NCI-H345 treated with DMSO at 0.1 percent for 48 hours (cell line): ENCODE results near the gene TPM2.
"Not testable (repeated sequence)": the region's sequence is repeated elsewhere in the genome, so short reads cannot be mapped to it uniquely, and the experiment has no call there.

Experiments
- DNase-seq: peaks from one replicate; lab custom pipeline; 2025; ENCODE audit not compliant: unreplicated experiment; lab: John Stamatoyannopoulos, UW

TPM2 gene

DNA sequence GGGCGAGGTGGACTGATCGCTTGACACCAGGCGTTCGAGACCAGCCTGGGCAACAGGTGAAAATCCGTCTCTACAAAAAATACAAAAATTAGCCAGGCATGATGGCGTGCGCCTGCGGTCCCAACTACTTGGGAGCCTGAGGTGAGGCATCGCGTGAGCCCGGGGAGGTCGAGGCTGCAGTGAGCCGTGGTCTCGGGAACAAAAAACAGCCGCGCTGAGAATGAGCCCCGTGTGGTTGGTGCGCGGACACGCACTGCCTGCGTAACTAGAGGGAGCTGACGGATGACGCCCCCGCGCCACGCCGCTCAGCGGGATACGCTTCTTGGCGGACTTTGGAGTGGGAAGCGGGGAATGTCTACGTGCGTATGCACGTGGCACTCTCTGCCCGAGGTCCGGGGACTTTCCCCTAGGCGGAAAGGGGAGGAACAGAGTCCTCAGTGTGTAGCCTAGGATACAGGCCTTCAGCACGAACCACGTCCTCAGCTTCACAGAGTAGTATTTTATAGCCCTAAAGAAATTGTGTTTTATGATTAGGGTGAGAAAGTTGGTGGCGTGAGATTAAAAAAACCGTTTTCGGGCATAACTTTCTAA, 32.1 kb downstream of the TPM2 start, which contains the start of gene RMRP:
Gene RMRP (minus strand): TSS at position 474 of the 591 bp plus-strand sequence.
- DNase-seq, result peak; percentile 95

DNA sequence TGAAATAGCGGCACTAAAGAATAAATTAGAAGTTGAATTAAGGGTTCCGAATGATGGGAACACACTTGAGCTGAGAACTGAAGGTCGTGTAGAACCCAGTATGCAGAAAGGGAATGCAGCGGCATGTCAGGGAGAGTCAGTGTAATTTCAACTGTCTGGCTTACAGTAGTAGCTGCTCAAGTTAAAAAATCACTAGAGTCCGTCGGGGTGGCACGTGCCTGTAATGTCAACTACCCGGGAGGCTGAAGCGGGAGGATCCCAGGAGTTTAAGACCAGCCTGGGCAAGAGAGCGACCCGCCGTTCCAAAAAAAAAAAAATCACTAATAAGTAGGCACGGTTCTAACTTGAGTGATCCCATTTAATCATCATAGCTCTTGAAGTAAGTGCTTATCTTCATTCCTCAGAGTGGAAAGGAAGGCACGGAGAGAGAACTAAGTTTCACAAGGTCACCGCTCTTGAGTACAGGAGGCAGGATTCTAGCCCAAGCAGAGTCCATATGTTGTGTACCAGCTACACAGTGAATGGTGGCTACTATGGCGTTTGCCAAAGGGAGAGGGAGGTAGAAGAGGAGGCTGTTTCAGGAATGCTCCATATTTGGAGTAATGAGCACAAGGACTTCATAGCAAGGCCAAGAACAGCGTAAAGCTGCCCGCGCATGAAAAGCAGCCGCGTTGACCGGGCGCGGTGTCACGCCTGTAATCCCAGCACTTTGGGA, 32.7 kb downstream of the TPM2 start:
- DNase-seq, result no peak

DNA sequence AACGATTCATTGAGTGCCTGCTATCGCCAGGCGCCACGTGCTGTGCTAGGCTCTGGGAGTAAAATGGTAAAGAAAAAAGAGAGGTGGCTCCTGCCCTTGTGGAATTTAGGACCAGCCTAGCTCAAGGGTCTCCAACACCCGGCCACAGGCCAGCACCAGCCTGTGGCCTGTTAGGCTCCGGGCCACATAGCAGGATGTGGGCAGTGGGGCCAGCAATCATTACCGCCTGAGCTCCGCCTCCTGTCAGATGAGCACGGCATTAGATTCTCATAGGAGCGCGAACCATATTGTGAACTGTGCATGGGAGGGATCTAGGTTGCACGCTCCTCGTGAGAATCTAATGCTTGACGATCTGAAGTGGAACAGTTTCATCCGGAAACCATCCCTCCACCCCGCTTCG, 33.4 kb downstream of the TPM2 start:
- DNase-seq, result no peak

DNA sequence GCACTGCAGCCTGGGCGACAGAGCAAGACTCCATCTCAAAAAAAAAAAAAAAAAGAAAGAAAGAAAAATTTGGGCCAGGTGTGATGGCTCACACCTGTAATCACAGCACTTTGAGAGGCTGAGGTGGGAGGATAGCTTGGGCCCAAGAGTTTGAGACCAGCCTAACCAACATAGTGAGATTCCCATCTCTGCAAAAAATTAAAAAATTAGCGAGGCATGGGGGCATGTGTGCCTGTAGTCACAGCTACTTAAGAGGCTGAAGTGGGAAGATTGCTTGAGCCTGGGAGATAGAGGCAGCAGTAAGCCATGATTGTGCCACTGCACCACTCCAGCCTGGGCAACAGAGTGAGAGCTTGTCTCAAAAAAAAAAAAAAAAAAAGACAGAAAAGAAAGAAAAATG, 36.1 kb downstream of the TPM2 start:
- DNase-seq, result no peak

DNA sequence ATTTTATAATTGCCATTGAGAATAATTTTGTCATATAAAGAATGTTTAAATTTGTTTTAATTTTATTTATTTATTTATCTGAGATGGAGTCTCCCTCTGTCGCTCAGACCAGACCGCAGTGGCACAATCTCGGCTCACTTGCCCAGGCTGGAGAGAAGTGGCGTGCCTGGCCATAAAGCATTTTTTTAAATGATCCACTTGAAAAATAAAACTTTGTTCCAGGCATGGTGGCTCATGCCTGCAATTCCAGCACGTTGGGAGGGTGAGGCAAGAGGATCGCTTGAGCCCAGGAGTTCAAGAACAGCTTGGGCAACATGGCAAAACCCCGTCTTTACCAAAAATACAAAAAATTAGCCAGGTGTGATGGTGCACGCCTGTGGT, 36.9 kb downstream of the TPM2 start:
- DNase-seq, result no peak

DNA sequence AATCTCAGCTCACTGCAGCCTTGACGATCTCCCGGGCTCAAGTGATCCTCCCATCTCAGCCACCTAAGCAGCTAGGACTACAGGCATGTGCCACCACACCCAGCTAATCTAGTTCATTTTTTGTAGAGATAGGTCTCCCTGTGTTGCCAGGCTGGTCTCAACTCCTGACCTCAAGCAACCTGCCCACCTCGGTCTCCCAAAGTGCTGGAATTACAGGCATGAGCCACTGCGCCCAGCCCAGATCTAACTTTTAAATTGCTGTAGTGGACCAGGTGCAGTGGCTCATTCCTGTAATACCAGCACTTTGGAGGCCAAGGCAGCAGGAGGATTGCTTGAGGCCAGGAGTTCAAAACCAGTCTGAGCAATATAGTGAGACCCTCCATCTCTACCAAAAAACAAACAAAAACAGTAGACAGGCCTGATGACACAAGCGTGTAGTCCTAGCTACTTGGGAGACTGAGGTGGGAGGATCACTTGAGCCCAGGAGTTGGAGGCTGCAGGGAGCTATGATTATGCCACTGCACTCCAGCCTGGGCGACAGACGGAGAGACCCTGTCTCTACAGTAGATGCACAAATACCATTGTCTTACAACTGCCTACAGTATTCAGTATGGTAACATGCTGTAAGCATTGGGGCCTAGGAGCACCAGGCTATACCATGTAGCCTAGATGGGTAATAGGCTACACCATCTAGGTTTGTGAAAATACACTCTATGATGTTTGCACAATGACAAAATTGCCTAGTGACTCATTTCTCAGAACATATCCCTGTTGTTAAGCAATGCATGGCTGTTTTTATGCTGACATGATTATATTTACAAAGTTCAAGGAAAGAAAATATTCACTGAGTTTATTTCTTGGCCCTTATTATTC, 37.5 kb downstream of the TPM2 start:
- DNase-seq, result no peak

DNA sequence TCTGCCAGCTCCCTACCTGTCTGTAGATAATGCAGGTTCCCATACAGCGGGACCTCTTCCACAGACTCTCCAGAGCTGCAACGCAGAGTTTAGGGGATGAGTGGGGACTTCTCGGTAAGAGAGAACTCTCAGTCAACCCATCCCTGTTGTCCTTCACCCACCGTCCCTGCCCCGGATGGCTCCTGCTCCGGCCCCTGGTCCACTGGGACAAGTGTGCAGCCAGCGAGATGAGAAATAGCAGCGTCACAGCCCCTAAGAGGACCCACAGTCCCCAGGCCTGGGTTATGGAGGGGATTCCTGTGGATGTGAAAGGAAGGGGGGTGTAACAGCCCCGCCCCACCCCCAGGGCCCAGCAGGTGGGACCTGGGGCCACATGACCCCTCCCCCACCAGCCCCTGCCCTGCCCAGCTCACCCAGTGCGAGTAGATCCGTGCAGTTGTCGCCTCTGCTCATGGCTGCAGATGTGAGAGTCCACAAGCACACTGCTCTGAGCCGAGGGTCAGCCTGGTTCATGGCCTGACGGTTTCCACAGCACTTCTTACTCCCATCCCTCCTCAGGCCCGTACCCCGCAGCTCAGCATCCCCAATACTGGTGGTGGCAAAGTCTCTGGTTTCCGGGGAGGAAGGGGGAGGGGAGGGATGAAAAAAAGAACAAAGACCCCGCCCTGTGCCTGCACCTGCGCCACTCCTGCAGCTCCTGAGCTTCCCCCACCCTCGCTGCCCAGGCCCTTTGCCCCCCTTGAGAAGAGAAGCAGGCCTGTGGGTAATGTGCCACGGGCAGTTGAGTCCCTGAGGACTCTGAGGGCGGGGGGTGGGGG, 39.2 kb downstream of the TPM2 start, which contains the start of gene SIT1:
Gene SIT1 (minus strand): TSS at position 591 of the 818 bp plus-strand sequence. CDS start 78 bp downstream, at position 513.
- DNase-seq, result no peak

DNA sequence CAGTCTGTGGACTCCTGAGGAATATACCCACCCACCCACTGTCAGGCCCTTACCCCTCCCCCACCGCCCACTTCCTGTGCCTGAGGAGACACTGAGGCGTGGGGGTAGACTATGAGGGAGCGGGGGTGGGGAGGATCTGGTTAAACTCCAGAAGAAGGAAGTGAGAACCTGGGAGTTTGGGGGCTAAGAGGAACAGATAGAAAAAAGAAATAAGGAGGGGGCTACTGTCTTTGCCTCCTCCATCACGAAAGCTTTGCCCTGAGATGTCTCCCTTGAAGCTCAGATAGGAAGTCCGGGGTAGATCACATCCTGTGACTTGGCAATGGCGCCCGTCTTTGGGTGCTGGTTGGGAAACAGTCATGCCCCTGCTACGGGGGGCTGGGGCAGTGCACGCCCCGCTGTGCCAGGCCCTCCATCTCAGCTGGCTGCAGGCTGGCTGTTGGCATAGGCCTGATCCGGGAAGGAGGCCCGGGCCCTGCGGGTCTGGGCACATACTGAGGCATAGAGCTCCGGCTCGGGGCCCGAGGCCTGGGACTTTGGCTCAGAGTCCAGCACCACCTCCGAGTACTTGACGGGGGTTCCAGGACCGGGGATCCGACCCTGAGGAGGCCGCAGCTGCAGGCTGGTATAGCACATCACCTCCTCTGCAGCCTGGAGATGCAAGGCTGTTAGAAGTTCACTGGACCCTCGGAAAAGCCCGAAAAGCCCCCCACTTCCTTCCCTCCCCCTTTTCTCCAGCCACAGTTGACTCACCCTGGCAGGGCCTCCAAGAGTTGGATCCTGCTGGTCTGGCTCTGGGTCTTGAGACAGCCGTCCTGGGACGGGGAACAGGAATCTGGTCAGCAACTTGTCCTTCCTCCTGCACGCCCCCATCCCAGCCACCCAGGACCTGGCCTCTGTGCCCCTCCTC, 40.0 kb downstream of the TPM2 start:
- no peak for DNase-seq

DNA sequence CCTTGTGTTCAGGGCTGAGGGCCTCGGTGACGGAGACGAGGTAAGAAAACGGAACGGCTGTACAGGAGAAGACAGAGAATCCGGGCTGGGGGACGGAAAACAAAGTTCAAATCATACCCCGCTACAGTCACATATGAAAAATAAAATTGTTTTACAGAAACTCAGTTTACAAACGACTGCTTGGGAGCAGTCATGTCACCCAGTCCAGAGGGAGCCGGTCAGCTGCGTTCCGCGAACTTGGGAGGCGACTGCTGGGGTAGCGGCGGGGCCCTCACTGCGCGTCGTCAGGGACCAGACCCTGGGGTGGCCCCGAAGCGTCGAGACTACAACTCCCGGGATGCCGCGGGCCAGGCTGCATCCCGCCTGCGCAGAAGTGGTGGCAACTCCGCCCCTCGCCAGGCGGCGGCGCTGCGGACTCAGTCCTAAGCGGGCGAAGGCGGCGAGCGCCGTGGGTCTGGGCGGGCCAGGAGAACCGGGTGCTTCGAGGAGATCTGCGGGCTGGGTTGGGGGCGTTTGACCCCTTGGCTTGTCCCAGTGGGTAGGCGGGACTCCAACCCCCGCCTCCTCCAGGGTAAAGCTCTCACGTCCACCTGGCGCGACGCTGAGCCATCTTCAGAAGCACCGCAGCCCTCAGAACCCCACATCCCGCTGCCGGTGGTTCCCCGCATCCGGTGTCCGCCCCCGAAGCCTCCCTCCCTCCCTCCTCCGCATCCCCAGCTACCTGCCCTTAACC, 43.0 kb downstream of the TPM2 start:
- peak; percentile 89 for DNase-seq

DNA sequence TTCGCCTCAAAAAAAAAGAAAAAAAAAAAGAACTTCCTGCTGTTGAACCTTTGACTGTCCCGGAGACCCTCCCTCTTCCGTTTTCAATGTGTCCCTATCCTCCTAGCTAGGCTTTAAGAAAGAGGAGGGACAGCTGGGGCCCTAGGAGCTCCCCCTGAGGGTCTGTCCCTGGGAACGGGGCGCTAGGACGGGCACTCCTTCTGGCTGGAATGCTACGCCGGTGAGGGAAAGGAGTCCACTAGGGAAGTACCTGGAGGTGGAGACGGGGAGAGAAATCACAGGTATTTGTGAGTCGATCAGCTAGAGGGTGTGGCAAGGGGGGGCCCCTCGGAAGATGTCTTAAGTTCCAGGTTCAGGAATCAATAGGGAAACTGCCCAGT, 43.6 kb downstream of the TPM2 start:
- no peak for DNase-seq

DNA sequence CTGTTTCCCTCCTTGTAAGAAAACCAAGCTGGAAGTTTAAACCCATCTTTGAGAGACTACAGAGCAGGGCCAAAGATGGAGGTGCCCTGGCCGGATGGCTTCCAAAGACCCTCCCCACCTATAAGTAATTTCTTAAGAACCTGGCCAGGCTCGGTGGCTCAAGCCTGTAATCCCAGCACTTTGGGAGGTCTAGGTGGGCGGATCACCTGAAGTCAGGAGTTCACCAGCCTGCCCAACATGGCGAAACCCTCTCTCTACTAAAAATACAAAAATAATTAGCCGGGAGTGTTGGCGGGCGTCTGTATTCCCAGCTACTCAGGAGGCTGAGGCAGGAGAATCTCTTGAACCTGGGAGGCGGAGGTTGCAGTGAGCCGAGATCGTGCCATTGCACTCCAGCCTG, 44.0 kb downstream of the TPM2 start:
- not testable (repeated sequence) for DNase-seq

DNA sequence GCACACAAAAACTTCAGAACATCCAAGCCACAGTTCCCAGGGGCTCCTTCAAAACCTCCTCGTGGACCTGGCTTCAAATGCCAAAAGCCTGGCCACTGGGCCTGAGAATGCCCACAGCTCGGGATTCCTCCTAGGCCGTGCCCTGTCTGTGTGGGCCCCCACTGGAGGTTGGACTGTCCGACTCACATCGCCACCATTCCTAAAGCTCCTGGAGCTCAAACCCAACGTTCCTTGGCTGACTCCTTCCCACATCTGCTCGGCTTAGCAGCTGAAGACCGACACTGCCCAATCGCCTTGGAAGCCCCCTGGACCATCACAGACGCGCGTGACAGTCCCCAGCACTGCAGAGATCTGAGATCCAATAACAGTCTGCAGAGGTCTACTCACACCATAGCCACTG, 46.7 kb downstream of the TPM2 start:
- no peak for DNase-seq

DNA sequence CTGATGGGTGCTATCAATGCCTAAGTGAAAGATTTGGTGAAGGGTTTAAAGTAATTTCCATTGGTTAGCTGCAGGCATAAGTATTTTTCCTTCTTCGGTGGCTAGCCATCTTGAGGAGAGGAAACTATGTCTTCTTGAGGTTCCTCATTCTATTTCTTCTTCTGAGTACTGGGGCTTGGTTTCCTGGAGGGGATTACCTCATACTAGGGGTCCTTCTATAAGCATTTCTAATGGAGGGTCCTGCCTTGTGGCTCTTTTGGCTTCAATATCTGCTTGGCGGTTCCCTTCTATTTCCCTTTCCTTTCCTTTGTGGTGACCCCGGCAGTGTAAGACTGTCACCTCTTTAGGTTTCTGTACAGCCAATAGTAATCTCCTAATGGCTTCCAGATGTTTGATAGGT, 48.2 kb downstream of the TPM2 start:
- DNase-seq, result not testable (repeated sequence)

DNA sequence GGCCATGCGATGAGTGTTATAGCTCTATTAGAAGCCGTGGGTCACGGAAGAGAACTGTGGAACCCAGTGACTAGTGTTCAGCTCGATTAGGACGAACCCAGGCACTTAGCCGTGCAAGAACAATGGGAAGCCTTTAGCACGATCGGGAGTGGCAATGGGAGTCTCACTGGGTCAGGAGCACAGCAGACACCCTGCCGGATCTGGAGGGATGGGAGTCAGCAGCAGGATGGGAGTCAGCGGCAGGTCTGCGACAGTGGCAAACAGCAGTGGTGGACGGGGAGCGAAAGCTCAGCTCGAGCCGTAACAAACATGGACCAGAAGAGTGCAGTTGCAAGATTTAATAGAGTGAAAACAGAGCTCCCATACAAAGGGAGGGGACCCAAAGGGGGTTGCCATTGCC, 49.3 kb downstream of the TPM2 start:
- not testable (repeated sequence) for DNase-seq

DNA sequence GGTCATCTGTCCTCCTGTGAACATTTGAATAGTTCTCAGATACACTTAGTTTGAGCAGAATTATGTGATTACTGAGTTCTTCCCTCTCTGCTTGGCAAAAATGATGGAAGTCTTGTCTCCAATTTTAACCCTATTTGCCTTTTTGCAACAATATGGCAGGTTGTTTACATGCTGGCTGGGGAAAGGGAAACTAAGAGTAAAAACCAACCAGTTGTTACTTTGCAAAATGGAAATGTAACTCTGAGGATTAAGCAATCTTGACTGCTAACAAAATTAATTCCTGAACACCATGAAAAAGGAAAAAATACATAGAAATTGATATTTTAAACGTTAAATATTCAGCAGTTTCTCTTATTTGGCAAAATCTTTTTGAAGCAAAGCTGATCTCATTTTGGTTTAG, 50.1 kb downstream of the TPM2 start:
- DNase-seq, result no peak

DNA sequence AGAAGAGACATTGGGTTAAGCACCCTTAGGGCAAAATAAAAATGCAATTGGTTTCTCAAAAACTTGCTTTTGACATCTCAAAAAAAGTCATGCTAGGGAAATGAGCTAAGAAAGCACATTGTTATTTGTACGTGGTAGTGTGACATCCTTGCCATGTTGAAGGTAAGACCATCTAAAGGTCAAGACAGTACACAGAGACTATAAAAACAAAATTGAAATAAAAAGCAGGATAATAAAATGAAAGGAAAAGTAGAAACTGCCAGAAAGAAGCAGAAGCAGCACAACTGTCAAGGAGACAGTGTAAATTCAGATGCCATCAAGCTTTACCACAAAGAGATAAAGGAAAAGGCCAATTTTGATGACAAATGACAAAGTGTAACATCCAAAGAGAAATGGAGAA, 50.5 kb downstream of the TPM2 start:
- DNase-seq, result not testable (repeated sequence)

DNA sequence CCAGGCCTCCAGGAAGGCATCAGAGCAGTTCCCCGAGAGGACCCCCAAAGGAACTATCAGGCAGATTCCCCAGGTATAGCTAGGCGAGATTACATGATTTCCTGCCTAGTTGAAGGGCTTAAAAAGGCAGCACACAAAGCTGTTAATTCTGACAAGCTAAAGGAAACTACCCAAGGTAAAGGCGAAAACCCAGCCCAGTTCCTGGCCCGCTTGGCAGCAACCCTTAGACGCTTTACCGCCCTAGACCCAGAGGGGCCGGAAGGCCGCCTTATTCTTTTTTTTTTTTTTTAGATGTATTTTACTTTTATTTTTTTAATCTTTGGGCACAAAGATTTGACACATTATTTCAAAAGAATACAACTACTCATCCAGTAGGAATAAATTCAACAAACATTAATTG, 51.0 kb downstream of the TPM2 start:
- DNase-seq, result not testable (repeated sequence)

DNA sequence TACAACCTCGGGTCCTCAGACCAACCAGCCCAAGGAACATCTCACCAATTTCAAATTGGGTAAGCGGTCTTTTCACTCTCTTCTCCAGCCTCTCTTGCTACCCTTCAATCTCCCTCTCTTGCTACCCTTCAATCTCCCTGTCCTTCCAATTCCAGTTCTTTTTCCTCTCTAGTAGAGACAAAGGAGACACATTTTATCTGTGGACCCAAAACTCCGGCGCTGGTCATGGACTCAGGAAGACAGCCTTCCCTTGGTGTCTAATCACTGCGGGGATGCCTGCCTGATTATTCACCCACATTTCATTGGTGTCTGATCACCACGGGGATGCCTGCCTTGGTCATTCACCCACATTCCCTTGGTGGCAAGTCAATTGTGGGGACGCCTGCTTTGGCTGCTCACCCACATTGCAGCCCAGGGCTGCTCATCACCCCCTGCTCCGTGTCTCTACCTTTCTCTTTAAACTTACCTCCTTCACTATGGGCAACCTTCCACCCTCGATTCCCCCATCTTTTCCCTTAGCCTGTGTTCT, 52.2 kb downstream of the TPM2 start:
- not testable (repeated sequence) for DNase-seq

DNA sequence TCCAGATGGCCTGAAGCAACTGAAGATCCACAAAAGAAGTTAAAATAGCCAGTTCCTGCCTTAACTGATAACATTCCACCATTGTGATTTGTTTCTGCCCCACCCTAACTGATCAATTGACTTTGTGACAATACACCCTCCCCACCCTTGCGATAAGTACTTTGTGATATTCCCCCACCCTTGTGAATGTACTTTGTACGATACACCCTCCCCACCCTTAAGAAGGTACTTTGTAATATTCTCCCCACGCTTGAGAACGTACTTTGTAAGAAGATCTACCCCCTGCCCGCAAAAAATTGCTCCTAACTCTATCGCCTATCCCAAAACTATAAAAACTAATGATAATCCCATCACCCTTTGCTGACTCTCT, 52.9 kb downstream of the TPM2 start:
- DNase-seq, result not testable (repeated sequence)
